Kidney (tissue), 14 donors: ENCODE data around the gene ABTB2. TPM values are rescaled to one million over a fixed set of nuclear protein-coding genes. Genes with fewer than 3 reads are reported as not detected.

Source experiments
- DNase-seq, 5 donors: peaks; one replicate each; pipeline ENCODE4 v3.0.0-alpha.2; 2013 to 2020
- FAIRE-seq: peaks from 2 replicates; lab custom pipeline; 2012; peaks lifted over from hg19 to GRCh38; lab: Jason Lieb, UNC
- H3K27ac ChIP-seq, 2 donors: one replicate each; pipeline ENCODE4 v1.7.0; 2013; ENCODE audit warnings: low read depth in 2 of 2, low read length in 2 of 2, inconsistent platforms in 1 of 2
- H3K27me3 ChIP-seq: one replicate; pipeline ENCODE4 v1.7.1; 2013; ENCODE audit warnings: low read length, inconsistent platforms; ENCODE audit not compliant: control insufficient read depth, insufficient read depth
- H3K36me3 ChIP-seq, 3 donors: one replicate each; pipeline versions ENCODE4 v1.7.0 to v1.7.1; 2013; ENCODE audit warnings: low read length in 3 of 3, control low read depth in 1 of 3, inconsistent platforms in 1 of 3; ENCODE audit not compliant: insufficient read depth in 3 of 3, control insufficient read depth in 2 of 3
- H3K4me1 ChIP-seq, 3 donors: one replicate each; pipeline versions ENCODE4 v1.7.0 to v1.7.1; 2013; ENCODE audit warnings: low read length in 3 of 3, inconsistent platforms in 1 of 3, low read depth in 1 of 3; ENCODE audit not compliant: control insufficient read depth in 2 of 3, insufficient read depth in 2 of 3
- H3K4me3 ChIP-seq, 3 donors: one replicate each; pipeline versions ENCODE4 v1.7.0 to v1.8.1; 2013; ENCODE audit warnings: low read length in 3 of 3, control low read depth in 1 of 3, inconsistent platforms in 1 of 3
- H3K9ac ChIP-seq, 3 donors: one replicate each; pipeline versions ENCODE4 v1.7.0 to v1.7.1; 2013; ENCODE audit warnings: low read length in 3 of 3, control low read depth in 1 of 3, inconsistent platforms in 1 of 3
- H3K9me3 ChIP-seq, 3 donors: one replicate each; pipeline versions ENCODE4 v1.7.0 to v1.7.1; 2013; ENCODE audit warnings: low read length in 3 of 3, control low read depth in 1 of 3, inconsistent platforms in 1 of 3; ENCODE audit not compliant: control insufficient read depth in 2 of 3, insufficient read depth in 1 of 3
- CTCF ChIP-seq: IDR thresholded peaks from 3 replicates; pipeline ENCODE4 v1.5.1; 2012; ENCODE audit warnings: mild to moderate bottlenecking, moderate library complexity, borderline replicate concordance; ENCODE audit not compliant: insufficient read depth; ENCODE audit errors: extremely low read depth
- intact Hi-C: fragments of 100-400 bp; cut with DNase I; formaldehyde crosslinking; loops from one replicate; pipeline ENCODE4 v1.11.1; 2022
- polyA plus RNA-seq: library from polyadenylated mRNA; stranded (reverse); fragments of 350-450 nt; fragmentation: Illumina TruSeq; extraction: RNeasy Lipid Tissue Mini Kit (QIAGEN cat#74804); gene quantifications from one replicate; pipeline ENCODE4 v1.2.3, GENCODE V29; 2014; ENCODE audit warnings: low read depth, low replicate concordance; ENCODE audit not compliant: insufficient read depth
- total RNA-seq: library from RNA; stranded (reverse); fragmentation: NEBNext Ultra II Directional; extraction: Animal tissue kit (Norgen Biotek cat#: 25700); gene quantifications from one replicate; pipeline ENCODE4 v1.2.1, GENCODE V29; 2021
- donor health status: control.
- donor health status: control.
- donor health status: control.
- donor health status: control.
- donor health status: control.
- donor health status: DM: yes; HTN: yes; CAD: no.
- donor health status: Normal renal cell carcinoma (clear cell type).

The ABTB2 gene
- total and polyA plus RNA-seq, 2 donors from 2014 or later, result 7.6 to 22.1 TPM

GRCh38 chr11:34288492-34288891, 69.3 kb downstream of the ABTB2 start:
- FAIRE-seq, result no peak
- H3K36me3 ChIP-seq, result no peaks in the 10 kb centered on the region
- H3K4me1 ChIP-seq, result peaks cover 0 to 6% (median 6%) of the 10 kb centered on the region in 3 donors
- H3K27ac ChIP-seq, result no peak overlapping the region
- H3K9me3 ChIP-seq, result no peaks in the 10 kb centered on the region
- TF ChIP-seq CTCF, result no peak
- H3K4me3 ChIP-seq, result no peak overlapping the region
- DNase-seq, result no peak
- no peak overlapping the region for H3K9ac ChIP-seq
- intact Hi-C loops, result no loop called here
- H3K27me3 ChIP-seq, result no peaks in the 10 kb centered on the region

- DNase-seq (peak in 2 of 5 donors; percentile 44 to 71), FAIRE-seq (no peak)
- intact Hi-C loops, result no loop called here
- Histone ChIP-seq H3K9ac (no peak overlapping the region), H3K27ac (no peak overlapping the region), H3K4me3 (no peak overlapping the region), H3K9me3 (no peaks in the 10 kb centered on the region), H3K27me3 (no peaks in the 10 kb centered on the region), H3K36me3 (no peaks in the 10 kb centered on the region), H3K4me1 (peaks cover 0 to 6% (median 6%) of the 10 kb centered on the region in 3 donors)
- no peak for TF ChIP-seq CTCF
These were observed 72.9 kb downstream of the ABTB2 start for GRCh38 chr11:34284811-34285481.

GRCh38 chr11:34284156-34284555, 73.7 kb downstream of the ABTB2 start:
- DNase-seq (no peak), FAIRE-seq (no peak)
- no peaks in the 10 kb centered on the region for H3K36me3 ChIP-seq
- no peaks in the 10 kb centered on the region for H3K9me3 ChIP-seq
- no peak overlapping the region for H3K9ac ChIP-seq
- no peak for TF ChIP-seq CTCF
- H3K4me3 ChIP-seq, result no peak overlapping the region
- H3K27ac ChIP-seq, result no peak overlapping the region
- H3K27me3 ChIP-seq, result no peaks in the 10 kb centered on the region
- intact Hi-C loops, result no loop called here
- H3K4me1 ChIP-seq, result peaks cover 0 to 8% (median 3%) of the 10 kb centered on the region in 3 donors
